GM13977 (cell line): ENCODE measurements around the gene ADIPOQ.
"Not testable (repeated sequence)": the region's sequence is repeated elsewhere in the genome, so short reads cannot be mapped to it uniquely, and the experiment has no call there.

Experiments
- DNase-seq: peaks from one replicate; pipeline ENCODE4 v3.0.0; 2012; ENCODE audit warnings: low spot score
- CTCF ChIP-seq: IDR thresholded peaks from 2 replicates; pipeline ENCODE4 v1.5.1; 2012; ENCODE audit warnings: mild to moderate bottlenecking, control low read depth; ENCODE audit not compliant: insufficient read depth; ENCODE audit errors: extremely low read depth, missing control alignments
- in situ Hi-C: fragments of 300-500 bp; cut with MboI; formaldehyde crosslinking; loops from one replicate; pipeline ENCODE4 v1.12.0; 2022; ENCODE audit warnings: low sequenced_read_pairs, low pct_unique_long_range_greater_than_20kb, mixed read lengths, inconsistent platforms; ENCODE audit not compliant: unreplicated experiment

ADIPOQ gene

GRCh38 chr3:186882150-186882524 is 39.6 kb downstream of the ADIPOQ start:
- no peak for TF ChIP-seq CTCF
- DNase-seq, result no peak

GRCh38 chr3:186882881-186883685 is 40.6 kb downstream of the ADIPOQ start:
- in situ Hi-C loops, result no loop called here
- DNase-seq, result no peak
- TF ChIP-seq CTCF, result no peak

More at GRCh38 chr3:186882150-186882524, 39.6 kb downstream of the ADIPOQ start:
- in situ Hi-C loops, result no loop called here

GRCh38 chr3:186883686-186884058 is 41.2 kb downstream of the ADIPOQ start:
- DNase-seq, result no peak
- no peak for TF ChIP-seq CTCF
- in situ Hi-C loops, result no loop called here

- in situ Hi-C loops, DNase-seq: not testable (repeated sequence)
Observed at GRCh38 chr3:186884868-186885267, 42.4 kb downstream of the ADIPOQ start.

GRCh38 chr3:186886202-186886981 is 43.9 kb downstream of the ADIPOQ start:
- DNase-seq, result no peak
- TF ChIP-seq CTCF, result no peak
- in situ Hi-C loops, result no loop called here

GRCh38 chr3:186887507-186887938 is 45.0 kb downstream of the ADIPOQ start:
- in situ Hi-C loops, DNase-seq: not testable (repeated sequence)

GRCh38 chr3:186888569-186888968 is 46.1 kb downstream of the ADIPOQ start:
- no peak for TF ChIP-seq CTCF
- in situ Hi-C loops, result no loop called here
- no peak for DNase-seq

- DNase-seq, in situ Hi-C loops: not testable (repeated sequence)
Observed at GRCh38 chr3:186889698-186890097, 47.2 kb downstream of the ADIPOQ start.
